HG03280 (cell line): ENCODE measurements around the gene SLC9A7.
A peak's percentile ranks its signal among the peaks of the same experiment; 100 is the strongest.
"Not testable (repeated sequence)": the region's sequence is repeated elsewhere in the genome, so short reads cannot be mapped to it uniquely, and the experiment has no call there.

Source experiments
- ATAC-seq: cut with Tn5 transposase; IDR thresholded peaks from one replicate; pipeline ENCODE4 v1.9.1; 2021; ENCODE audit warnings: mild to moderate bottlenecking, moderate library complexity; ENCODE audit not compliant: unreplicated experiment

SLC9A7 gene

DNA sequence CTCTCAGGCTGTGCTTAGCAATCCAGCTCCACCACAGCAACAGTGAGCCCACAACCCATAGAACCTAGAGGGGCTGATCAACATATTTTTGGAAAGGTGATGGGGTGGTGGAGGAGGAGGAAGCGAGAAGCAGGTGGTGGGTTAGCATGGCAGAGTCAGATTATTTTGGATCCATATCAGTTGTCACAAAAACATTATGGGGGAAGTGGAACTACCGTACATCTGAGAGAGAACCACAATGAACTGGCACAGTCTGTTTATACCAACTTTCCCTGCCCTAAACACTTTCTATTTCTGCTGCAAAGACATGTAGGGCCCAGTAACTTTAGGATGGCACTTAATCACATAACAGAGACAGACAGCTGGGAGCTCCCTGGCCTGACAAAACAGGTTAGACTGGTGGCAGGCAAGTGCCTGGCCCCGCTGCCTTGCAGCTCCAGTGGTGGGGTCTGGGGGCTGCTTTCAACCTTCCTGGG lies 4.3 kb downstream of the SLC9A7 start:
- no peak for ATAC-seq

DNA sequence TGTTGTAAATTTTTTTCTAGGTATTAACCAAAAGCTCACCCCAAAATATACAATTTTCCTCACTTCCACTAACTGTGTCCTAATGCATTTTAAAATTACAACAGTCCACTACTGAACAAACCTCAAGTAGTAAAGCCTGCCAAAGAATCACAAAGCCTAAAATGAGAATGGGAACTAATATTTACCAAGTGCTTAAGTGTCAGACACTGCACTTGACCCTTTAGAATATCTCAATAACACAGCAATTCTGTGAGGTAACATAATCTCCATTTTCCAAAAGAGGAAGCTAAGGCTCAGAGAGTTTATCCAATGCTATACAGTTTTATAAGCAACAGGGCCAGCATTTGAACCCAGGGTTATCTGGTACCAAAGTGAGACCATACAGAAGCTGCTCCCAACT lies 4.9 kb downstream of the SLC9A7 start:
- ATAC-seq, result no peak

DNA sequence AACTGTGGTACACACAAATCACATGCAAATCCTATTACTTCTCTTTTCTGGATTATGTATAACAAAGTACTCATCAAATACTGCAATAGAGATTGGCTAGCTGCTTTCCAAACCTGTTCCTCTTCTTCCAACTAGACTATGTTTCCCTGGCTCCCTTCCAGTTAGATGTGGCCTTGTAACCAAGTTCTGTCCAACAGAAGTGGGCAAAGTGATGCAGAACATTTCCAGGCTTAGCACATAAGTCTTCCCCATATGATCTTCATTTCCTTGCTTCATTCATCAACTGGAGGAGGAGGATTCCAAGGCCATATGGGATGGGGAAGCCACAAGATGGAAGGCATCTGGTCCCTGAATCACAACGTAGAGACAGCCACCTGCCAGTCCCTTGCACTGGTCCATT lies 8.0 kb downstream of the SLC9A7 start:
- no peak for ATAC-seq

DNA sequence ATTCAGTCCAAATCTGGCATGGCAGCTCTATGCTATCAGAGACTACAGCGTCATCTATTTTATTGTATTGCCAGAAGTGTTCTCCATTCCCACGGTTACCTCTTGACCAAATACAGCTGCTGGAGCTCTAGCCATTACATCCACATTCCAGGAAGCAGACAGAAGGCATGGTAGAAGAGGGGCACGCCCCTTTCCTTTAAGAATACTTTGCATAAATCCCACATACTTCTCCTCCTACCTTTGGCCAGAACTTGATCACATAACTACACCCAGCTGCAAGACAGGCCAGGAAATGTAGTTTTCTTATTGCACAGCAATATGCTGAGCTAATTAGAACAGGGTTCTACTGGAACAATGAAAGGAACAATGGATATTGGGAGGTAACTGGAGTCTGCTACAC lies 14.9 kb downstream of the SLC9A7 start:
- no peak for ATAC-seq

DNA sequence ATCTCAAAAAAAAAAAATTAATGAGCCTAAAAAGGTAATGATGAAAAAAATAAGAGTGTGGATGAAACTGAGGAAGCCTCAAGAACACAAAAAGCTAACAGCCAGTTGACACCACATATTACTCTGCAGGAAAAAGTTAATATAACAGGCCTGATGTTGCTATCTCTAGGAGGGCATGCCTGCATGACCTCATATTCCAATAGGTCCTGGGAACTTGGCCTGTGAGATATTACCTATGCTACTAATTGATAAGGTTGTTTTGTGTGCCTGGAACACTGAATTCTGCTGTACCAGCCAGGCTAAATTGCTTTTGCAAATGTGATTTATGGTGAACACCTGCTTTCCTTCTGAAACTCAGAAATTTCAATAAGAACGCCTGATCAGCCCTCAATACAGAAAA lies 15.9 kb downstream of the SLC9A7 start:
- no peak for ATAC-seq

DNA sequence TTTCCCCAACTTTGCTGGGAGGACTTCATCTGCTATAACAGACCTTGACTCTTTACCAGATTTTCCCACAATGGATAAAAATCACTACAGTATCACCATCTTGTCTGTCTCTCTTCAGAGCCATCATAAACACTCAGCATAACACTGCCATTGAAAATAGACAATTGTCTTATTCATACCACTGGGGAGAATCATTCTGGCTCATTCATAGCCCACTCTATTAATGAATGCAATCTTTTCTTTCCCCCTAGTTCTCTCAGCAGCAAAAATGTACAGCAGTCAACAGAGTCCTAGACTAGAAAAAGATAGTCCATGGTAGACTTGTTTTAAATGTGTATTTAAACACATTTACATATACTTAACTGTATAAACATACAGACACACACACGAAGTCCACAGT lies 19.2 kb downstream of the SLC9A7 start:
- ATAC-seq, result no peak

DNA sequence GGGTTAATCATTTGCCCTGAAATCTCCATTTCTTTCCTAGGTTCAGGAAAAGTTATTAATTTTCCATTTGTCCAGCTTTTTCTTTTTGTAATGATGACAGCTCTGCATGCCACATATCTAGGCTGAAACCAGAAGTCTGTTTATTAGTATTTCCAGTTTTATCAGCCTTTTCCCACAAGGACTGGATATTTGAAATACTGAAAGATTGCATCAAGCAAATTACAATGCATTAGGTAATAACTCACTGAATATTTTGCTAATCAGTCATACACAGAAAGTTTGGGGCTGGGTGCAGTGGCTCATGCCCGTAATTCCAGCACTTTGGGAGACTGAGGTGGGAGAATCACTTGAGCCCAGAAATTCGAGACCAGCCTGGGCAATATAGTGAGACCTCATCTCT lies 21.5 kb downstream of the SLC9A7 start:
- no peak for ATAC-seq

DNA sequence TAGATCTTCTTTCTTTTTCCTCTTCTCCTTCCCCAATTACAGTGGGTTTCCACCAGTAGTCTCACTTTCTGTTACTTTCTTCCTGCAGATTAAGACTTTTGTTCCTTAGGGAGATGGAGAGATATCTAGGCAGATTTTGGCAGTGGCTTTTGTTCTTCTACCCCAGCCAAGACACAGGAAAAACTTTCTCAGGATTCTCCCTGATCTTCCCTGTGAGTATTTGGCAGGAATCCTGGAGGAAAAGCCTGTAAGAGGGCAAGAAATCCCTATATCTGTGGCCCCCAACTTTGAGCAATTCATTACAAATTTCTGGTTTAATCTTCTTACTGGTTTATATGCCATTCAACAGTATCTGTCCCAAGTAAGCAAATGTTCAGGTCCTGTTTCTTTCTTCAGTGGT lies 21.9 kb downstream of the SLC9A7 start:
- no peak for ATAC-seq

DNA sequence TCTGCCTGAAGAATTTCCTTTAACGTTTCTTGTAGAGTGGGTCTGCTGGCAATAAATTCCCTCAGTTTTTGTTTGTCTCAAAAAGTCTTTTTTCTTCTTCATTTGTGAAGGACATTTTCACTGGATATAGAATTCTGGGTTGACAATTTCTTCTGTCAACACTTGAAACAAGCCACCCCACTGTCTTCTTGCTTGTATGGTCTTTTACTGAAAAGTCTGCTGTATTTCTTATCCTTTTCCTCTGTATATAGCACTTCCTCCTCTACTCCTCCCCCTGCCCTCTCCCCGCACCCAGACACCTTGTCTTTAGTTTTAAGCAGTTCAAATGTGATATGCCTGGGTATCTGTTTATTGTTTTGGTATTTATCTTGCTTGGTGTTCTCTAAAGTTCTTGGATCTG lies 23.3 kb downstream of the SLC9A7 start:
- no peak for ATAC-seq

DNA sequence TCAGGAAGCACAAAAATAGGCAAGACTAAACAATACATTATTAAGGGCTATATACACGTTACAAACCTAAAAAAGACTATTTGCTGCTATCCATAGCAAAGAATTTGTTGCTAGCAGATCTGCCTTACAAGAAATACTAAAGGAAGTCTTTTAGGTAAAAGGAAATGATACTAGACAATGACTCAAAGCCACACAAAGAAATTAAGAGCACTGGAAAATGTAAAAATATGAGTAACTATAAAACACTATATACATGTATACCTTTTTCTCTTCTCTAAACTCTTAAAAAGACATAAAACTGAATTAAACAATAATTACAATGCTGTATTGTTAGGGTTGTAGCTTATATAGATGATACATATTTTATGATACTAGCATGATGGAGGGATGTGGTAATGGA lies 25.7 kb downstream of the SLC9A7 start:
- no peak for ATAC-seq

DNA sequence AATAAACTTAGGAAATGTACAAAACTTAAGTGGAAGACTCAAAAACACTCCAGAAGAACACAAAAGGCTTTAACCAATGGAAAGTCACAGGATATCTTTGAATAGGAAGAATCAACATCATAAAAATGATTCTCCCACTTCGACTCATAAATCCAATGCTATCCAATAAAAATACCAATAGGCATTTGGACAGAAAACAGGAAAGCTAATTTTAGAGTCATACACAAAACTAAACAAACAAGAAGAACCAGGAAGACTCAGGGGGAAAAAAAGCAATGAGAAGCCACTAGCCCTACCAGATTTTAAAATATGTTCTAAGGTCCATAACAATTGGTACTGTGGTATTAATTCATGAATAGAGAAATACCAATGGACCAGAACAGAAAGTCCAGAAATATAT lies 28.2 kb downstream of the SLC9A7 start:
- no peak for ATAC-seq

DNA sequence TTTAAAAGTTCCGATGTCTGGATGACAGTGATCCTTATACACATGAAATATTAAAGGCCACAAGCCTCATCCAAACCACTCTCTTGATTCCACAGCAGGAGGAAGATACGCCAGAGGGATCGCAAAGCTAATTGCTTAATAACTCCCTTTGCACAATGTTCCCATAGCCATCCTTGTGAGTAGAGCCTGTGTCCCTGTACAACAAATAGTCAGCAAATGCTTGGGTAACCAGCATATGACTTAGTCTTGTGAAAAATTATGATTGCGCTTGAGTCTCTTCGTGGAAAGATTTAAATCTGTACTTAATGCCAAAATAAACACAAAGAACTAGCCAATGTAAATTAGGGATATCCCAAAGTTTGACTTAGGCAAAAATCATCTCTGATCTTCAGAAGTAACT lies 31.5 kb downstream of the SLC9A7 start:
- ATAC-seq, result no peak

DNA sequence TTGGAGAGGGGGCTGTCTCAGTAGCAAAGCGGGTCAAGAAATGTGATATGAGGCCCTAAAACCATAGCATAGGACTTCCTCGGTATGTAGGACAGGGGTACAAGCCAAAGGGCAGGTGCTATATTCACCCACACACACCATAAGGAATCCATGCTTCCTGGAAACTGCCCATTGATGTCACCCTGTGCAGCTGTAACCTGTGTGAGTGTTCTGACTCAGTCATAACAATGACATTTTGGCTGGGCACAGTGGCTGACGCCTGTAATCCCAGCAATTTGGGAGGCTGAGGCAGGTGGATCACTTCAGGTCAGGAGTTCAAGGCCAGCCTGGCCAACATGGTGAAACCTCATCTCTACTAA lies 35.4 kb downstream of the SLC9A7 start:
- not testable (repeated sequence) for ATAC-seq

DNA sequence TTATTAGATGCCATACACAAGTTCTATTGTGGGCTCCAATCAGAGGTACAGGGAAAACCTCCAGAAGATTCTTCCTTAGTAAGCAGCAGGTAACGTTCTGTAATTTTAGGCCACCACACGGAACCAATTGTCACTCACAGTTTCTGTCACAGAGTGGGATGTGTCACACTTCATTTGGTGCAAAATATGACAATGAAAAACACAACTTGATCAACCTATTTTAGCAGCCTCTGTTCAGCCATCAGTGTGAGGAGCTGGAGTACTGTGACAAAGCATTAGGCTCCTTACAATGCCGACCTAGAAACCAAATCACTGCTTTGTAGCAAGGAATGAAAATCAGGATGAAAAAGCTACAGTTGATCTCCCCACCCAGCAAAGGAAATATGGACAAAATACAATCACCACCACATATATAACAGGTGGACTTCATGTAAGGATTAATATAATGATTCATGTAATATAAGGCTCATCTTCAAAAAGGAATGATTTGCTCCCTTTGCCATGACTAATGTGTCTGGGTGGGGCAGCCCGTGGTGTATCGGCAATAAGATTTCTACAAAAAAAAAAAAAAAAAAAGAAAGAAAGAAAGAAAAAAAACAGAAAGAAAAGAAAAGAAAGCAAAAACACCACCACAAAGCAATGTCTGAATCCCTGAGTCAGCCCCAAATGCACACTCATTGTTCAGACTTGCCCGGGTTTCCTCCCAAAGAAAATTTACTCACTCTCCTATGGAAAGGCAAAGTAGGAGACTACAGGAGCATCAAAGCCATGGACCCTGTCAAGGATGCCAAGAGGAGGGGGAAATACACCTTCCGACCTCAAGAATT lies 36.0 kb downstream of the SLC9A7 start:
- no peak for ATAC-seq

DNA sequence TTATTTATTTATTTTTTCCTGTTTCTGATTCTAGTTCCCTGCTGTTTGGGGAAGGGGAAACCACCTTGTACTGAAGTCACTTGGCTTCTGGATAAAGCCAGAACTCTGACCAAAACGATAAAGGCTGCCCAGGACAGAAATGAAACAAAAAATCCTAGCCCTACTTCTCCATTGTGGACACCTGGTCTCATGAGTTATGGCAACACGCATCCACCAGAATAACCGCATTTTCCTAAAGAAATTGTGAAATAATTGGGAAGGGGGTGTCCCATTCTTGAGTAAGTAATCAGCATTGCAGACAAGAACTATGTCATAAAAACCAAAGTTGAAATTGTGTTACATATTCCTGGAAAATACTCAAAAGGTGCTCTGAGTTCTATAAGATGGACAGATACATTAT lies 42.1 kb downstream of the SLC9A7 start:
- no peak for ATAC-seq

DNA sequence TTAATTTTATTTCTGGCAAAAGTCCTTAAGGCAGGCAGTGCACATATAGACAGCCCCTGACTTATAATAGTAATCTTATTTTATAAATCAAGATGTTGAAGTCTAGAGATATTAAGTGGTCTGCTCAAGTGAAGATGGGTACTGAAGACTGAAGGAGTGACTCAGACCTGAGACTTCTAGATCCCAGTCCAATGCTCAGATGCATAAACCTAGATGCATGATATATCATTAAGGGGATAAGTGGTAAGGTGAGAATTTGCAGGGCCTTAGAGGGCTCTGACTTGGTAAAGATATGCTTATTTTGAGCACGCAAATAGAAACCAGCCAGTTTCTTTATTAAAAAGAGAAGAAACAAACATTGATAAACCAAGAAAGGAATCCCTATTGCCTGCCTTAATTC lies 42.9 kb downstream of the SLC9A7 start:
- no peak for ATAC-seq

DNA sequence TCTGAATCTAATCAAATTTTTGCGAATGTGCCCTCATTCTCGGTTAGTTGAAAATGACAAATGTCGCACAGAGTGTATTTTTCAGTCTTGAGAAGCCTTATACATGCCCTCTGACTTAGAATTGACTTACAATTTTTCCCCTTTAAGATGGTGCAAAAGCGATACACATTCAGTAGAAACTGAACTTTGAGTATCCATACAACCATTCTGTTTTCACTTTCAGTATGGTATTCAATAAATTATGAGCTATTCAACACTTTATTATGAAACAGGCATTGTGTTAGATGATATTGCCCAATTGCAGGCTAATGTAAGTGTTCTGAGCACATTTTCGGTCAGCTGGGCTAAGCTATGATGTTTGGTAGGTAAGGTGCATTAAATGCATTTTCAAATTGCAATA lies 43.4 kb downstream of the SLC9A7 start:
- ATAC-seq, result no peak

DNA sequence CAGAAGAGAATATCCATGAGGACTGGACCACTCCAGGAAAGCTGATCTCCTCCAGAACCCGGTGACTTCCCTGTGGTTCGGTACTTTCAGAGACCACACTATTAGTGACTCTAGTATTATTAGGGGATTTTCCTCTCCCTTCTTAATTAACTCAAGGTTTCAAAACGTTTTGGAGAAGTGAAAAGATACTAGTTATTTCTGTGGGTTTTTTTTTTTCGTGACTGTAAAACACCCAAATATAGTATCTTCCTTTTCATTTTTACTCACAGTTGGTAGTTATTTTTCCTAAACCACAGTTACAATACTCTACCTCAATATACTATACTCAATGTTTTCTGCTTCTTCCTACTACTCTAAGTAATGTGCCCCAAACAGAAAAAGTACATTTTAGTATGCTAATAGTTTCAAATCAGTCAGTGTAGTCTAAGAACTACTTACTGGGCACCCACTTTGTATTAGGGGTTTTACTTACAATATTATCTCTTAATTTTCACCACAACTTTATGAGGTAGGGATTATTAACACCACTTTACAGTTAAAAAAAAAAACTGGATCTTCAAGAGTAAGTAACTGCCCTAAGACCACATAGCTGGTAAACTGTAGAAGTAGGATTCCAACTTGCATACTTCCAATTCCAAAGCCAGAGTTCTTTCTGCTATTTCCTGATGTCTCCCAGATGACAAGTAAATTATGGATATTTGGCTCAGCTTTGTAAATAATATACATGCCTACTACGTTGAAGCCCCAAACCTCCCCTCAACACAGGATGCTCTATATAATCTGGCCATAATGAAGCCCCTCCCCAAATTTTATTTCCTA lies 45.0 kb downstream of the SLC9A7 start:
- peak; percentile 53 for ATAC-seq

DNA sequence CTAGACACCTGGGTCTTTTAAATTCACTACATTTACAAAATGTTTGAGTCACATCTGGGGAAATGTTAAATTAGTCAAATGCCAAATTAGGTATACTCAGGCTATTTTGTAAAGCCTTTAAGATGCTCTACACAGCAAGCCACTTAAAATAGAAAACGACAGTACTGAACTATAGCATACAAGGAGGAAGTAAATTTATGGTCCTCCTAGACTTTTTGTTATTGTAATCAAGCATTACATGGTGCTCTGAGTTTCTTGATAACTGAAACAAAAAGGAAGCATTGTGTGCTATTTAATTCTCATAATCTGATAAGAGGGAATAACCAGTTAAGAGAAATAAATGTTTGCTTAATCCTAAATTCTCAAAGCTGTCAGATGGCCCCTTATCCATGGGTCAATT lies 46.2 kb downstream of the SLC9A7 start:
- no peak for ATAC-seq

DNA sequence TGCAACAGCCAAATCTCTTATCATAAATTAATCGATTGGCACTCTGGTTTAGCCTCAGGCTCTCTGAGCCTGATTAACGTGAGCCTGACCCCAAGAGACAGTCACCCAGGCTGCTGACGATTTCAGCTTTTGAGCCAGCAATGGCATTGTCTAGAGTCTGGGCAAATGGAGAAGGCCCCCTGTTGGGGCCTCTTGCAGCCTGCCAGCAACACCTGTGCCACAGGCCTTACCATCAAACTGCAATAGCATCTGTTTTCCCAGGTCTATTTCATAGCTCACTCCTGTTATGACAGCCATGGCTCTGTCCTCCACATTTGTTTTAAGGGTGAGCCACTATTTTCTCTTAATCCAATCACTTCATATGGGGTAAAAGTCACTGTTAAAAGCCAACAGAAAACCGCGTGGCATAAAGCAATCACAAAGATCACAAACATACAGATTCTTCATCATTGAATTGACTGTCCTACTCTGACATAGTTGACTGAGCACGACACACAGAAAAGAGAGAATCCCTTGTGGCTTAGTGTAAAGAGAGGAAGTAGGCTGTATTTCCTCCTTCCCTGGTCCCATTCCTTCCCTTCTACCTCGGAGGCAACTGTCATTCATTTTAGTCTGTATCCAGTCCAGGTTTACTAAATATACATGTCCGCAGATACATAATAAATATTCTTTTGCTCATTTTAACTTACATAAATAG lies 47.8 kb downstream of the SLC9A7 start:
- ATAC-seq, result no peak

DNA sequence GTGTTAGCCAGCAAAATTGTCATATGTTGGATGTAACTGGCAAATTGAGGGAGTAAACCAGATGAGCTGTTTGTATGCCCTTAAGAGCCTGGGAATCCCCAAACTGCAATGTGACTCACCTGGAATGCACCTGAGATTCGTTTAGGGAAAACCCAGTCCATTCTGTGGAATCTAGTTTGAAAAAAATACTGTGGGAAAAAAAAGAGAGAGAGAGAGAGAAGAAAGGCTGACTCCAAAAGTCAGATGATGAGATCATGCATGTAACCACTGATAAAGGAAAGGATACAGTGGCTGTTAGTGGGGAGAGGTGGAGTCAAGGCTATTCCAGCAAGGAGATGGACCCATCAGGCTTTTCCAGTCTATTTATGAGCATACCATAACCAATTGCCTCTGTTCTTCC lies 48.5 kb downstream of the SLC9A7 start:
- no peak for ATAC-seq
